ENCODE data around the gene OR52H1.

- TF ChIP-seq CTCF (conservative IDR thresholded peaks at IDR 0.05; ENCODE audit: low read depth, low read length) (no peak), RFX5 (IDR thresholded peaks at IDR 0.05; ENCODE audit: low read depth, low read length) (no peak)
Observed at GRCh38 chr11:5541427-5541826, 6.9 kb downstream of the OR52H1 start.

Data from IMR-90 (cell line).